Coronary artery (tissue), 2 donors: ENCODE measurements around the gene RTL1.

Source experiments
- DNase-seq: peaks from one replicate; pipeline ENCODE4 v3.0.0-alpha.2; 2017; ENCODE audit warnings: low spot score
- H3K27ac ChIP-seq, 2 donors: fragments of 200-600 bp; sonication (generic); one replicate each; pipeline ENCODE4 v1.5.1; 2016 to 2019
- H3K4me3 ChIP-seq: fragments of 200-600 bp; sonication (generic); 2 replicates; pipeline ENCODE4 v1.5.1; 2016; ENCODE audit warnings: mild to moderate bottlenecking, moderate library complexity
- TF ChIP-seq, protein P1 (sequence below): fragments of 200-600 bp; sonication (generic); IDR thresholded peaks from one replicate; pipeline ENCODE4 v1.5.1; 2019; ENCODE audit warnings: antibody characterized with exemption

The RTL1 gene

GRCh38 chr14:100882026-100882967, 21.2 kb downstream of the RTL1 start:
- Histone ChIP-seq H3K4me3 (no peak overlapping the region), H3K27ac (no peak overlapping the region)
- TF ChIP-seq, protein P1, sequence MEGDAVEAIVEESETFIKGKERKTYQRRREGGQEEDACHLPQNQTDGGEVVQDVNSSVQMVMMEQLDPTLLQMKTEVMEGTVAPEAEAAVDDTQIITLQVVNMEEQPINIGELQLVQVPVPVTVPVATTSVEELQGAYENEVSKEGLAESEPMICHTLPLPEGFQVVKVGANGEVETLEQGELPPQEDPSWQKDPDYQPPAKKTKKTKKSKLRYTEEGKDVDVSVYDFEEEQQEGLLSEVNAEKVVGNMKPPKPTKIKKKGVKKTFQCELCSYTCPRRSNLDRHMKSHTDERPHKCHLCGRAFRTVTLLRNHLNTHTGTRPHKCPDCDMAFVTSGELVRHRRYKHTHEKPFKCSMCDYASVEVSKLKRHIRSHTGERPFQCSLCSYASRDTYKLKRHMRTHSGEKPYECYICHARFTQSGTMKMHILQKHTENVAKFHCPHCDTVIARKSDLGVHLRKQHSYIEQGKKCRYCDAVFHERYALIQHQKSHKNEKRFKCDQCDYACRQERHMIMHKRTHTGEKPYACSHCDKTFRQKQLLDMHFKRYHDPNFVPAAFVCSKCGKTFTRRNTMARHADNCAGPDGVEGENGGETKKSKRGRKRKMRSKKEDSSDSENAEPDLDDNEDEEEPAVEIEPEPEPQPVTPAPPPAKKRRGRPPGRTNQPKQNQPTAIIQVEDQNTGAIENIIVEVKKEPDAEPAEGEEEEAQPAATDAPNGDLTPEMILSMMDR = no peak
- DNase-seq = no peak

- DNase-seq = no peak
- Histone ChIP-seq H3K4me3 (no peak overlapping the region), H3K27ac (no peak overlapping the region)
- TF ChIP-seq, protein P1 = no peak
Measured at GRCh38 chr14:100881211-100882025, 22.1 kb downstream of the RTL1 start.

- TF ChIP-seq, protein P1 = no peak
- Histone ChIP-seq H3K27ac (no peak overlapping the region), H3K4me3 (no peak overlapping the region)
- no peak for DNase-seq
Measured at GRCh38 chr14:100880271-100881101, 23.0 kb downstream of the RTL1 start.

- Histone ChIP-seq H3K4me3 (no peak overlapping the region), H3K27ac (no peak overlapping the region)
- DNase-seq = no peak
- TF ChIP-seq, protein P1 = no peak
Measured at GRCh38 chr14:100879782-100880181, 23.7 kb downstream of the RTL1 start.

- DNase-seq = no peak
- Histone ChIP-seq H3K27ac (no peak overlapping the region), H3K4me3 (no peak overlapping the region)
- TF ChIP-seq, protein P1 = no peak
Measured at GRCh38 chr14:100879194-100879593, 24.3 kb downstream of the RTL1 start.

- Histone ChIP-seq H3K27ac (no peak overlapping the region), H3K4me3 (no peak overlapping the region)
- no peak for DNase-seq
- TF ChIP-seq, protein P1 = no peak
Measured at GRCh38 chr14:100878271-100879146, 25.0 kb downstream of the RTL1 start.
